Choroid plexus epithelial cell (primary cell): ENCODE measurements around the gene PRKCA.
A peak's percentile ranks its signal among the peaks of the same experiment; 100 is the strongest.
"Not testable (repeated sequence)": the region's sequence is repeated elsewhere in the genome, so short reads cannot be mapped to it uniquely, and the experiment has no call there.

Experiments used
- DNase-seq: peaks from one replicate; pipeline ENCODE4 v3.0.0-alpha.2; 2010; ENCODE audit warnings: low read depth
- H3K4me3 ChIP-seq: 2 replicates; pipeline ENCODE4 v1.5.1; 2011; ENCODE audit warnings: low read depth, mild to moderate bottlenecking, control low read depth, low read length, moderate library complexity
- TF ChIP-seq, protein P1 (sequence below): conservative IDR thresholded peaks from 2 replicates; pipeline ENCODE4 v1.5.1; 2011; ENCODE audit warnings: low read depth, mild to moderate bottlenecking, control low read depth, inconsistent platforms, low read length, moderate library complexity

The PRKCA gene

DNA sequence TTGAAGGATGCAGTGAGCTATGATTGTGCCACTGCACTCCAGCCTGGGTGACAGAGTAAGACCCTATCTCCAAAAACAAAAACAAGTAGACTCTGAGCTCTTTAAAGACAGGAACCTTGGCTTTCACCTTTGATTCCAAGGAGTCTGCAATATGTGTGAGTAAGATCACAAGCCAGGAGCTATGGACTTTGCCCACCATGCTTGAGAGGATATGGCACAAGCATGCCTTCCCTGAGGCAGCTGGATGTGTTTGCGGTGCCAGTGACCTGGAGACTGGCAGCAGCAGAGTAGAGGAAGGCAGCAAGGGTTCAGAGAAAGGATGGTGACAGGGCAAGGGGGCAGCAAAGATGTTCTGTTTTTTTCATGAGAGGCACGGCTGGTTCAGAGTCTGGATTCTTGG lies 14.5 kb upstream of the PRKCA start:
- TF ChIP-seq, protein P1, sequence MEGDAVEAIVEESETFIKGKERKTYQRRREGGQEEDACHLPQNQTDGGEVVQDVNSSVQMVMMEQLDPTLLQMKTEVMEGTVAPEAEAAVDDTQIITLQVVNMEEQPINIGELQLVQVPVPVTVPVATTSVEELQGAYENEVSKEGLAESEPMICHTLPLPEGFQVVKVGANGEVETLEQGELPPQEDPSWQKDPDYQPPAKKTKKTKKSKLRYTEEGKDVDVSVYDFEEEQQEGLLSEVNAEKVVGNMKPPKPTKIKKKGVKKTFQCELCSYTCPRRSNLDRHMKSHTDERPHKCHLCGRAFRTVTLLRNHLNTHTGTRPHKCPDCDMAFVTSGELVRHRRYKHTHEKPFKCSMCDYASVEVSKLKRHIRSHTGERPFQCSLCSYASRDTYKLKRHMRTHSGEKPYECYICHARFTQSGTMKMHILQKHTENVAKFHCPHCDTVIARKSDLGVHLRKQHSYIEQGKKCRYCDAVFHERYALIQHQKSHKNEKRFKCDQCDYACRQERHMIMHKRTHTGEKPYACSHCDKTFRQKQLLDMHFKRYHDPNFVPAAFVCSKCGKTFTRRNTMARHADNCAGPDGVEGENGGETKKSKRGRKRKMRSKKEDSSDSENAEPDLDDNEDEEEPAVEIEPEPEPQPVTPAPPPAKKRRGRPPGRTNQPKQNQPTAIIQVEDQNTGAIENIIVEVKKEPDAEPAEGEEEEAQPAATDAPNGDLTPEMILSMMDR: no peak
- no peak overlapping the region for H3K4me3 ChIP-seq
- DNase-seq: no peak

DNA sequence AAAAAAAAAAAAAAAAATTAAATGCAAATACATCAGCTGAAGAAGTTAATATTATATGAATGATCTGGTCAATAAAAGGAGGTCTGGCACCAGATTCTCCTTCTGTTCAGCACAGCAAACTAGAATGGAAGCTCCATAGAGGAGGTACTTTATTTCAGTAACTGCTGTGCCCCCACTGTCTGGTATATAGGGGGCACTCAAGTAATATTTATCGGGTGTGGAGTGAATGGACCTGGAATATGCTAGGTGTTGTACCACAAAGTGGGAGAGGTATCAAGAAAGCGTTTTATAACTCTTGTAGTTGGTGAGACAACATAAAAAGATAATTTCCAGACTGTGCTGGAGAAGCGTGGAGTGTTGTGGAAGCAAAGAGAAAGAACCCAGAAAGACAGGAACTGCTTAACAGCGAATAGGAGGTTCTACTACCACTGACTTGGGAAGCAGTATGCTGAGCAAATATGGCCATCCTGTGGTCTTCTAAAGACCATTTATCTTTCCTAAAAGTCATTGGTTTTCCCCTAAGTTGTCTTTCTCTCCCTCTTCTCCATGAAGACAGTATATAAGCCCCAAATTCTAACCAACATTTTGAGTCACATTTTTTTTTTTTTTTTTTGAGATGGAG lies 12.2 kb upstream of the PRKCA start:
- DNase-seq: no peak
- TF ChIP-seq, protein P1: peak; percentile 44
- H3K4me3 ChIP-seq: no peak overlapping the region

GRCh38 chr17:66292353-66292752 lies 10.1 kb upstream of the PRKCA start:
- DNase-seq: no peak
- TF ChIP-seq, protein P1: no peak

GRCh38 chr17:66296289-66296725 lies 6.1 kb upstream of the PRKCA start:
- TF ChIP-seq, protein P1: no peak
- no peak for DNase-seq
- no peak overlapping the region for H3K4me3 ChIP-seq

More at GRCh38 chr17:66292353-66292752, 10.1 kb upstream of the PRKCA start:
- H3K4me3 ChIP-seq: no peak overlapping the region

- H3K4me3 ChIP-seq, DNase-seq: not testable (repeated sequence)
Measured at GRCh38 chr17:66297443-66297842, 5.0 kb upstream of the PRKCA start.

DNA sequence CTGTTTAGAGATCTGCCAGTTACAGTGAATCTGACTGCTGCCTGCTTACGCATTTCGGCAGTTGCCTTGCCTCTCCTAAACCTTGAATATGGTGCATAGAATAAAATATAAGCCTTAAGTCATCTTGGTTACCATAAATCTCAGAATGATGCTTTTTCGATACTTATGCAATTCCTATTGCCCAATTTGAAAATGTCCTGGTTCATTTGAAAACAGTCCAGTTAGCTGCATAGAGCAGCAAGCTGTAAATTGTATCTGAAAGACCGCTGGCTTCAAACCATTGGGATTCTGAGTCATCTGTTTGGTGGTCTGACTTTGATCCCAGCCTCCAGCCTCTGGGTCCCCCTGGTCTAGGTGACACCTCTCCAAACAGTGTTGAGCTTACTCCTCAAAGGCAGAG lies 2.7 kb upstream of the PRKCA start:
- TF ChIP-seq, protein P1: no peak
- H3K4me3 ChIP-seq: no peak overlapping the region
- no peak for DNase-seq

GRCh38 chr17:66300956-66301355 lies 1.5 kb upstream of the PRKCA start:
- TF ChIP-seq, protein P1: no peak
- no peak overlapping the region for H3K4me3 ChIP-seq
- peak; percentile 40 for DNase-seq
